AG20443 (cell line): ENCODE results near the gene CD164L2.
A peak's percentile ranks its signal among the peaks of the same experiment; 100 is the strongest.

Source experiments
- DNase-seq: peaks from one replicate; pipeline ENCODE4 v3.0.0; 2012; ENCODE audit warnings: low spot score, mixed read lengths

Gene CD164L2

DNA sequence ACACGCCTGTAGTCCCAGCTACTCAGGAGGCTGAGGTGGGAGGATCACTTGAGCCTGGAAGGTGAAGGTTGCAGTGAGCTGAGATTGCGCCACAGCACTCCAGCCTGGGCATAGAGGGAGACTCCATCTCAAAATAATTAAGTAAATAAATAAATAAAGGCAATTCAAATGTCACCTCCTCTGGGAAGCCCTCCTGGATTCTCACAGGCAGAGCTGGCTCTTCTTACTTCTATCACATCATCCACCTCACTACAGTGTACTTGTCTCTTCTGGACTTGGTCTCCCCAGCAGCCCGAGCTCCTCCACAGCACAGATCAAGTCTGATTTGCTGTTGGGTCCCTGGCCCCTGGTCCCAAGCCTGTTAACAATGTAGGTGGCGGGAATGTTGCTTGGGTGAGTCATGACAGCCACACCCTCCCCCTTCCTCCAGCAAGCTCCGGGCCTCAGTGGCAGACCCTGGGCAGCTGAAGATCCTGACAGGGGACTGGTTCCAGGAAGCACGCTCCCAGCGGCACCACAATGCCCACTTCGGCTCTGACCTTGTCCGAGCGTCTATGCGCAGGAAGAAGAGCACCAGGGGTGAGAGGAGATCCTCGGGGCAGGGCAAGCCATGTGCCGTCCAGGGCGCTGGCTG, 36.0 kb downstream of the CD164L2 start:
- DNase-seq = no peak

DNA sequence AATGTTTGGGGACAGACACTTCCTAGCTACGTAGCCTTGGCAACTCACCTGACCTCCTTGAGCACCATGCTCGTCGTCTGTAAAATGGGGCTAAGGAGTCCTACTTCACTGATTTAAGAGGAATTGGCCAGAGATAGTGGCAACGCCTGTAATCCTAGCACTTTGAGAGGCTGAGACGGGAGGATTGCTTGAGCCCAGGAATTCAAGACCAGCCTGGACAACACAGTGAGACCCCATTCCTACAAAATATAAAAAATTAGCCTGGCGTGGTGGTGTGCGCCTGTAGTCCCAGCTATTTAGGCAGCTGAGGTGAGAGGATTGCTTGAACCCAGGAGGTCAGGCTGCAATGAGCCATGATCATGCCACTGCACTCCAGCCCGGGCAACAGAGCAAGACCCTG, 36.8 kb downstream of the CD164L2 start:
- no peak for DNase-seq

DNA sequence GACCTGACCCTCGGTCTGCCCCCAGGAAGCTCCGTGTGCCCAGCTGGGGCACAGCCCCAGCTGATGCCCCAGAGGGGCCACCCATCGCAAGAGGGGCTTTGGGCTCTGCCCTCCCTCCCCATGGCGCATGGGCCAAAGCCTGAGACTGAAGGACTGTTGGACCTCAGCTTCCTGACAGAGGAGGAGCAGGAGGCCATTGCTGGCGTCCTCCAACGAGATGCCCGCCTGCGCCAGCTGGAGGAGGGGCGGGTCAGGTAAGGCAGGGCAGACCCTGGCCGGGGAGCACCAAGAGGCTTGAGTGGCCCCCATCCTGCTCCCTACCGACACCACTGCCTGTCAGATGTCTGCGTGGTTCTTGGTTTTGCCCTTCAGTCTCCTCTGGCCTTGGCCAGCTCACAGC, 37.9 kb downstream of the CD164L2 start:
- no peak for DNase-seq

DNA sequence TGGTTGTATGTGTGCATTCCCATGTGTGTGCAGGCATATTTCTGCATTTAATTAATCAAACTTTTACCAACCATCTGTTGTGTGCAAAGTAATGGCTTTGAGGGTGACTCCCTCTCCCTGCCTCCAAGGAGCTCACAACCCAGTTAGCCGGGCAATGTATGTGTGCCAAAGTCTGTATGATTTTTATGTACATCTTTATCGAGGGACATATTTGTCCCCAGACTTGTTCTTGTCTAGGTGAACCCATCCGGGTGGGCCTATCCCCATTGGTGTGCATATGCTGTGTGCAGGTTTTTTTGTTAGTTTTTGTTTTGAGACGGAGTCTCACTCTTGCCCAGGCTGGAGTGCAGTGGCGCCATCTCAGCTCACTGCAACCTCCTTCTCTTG, 39.5 kb downstream of the CD164L2 start:
- no peak for DNase-seq

DNA sequence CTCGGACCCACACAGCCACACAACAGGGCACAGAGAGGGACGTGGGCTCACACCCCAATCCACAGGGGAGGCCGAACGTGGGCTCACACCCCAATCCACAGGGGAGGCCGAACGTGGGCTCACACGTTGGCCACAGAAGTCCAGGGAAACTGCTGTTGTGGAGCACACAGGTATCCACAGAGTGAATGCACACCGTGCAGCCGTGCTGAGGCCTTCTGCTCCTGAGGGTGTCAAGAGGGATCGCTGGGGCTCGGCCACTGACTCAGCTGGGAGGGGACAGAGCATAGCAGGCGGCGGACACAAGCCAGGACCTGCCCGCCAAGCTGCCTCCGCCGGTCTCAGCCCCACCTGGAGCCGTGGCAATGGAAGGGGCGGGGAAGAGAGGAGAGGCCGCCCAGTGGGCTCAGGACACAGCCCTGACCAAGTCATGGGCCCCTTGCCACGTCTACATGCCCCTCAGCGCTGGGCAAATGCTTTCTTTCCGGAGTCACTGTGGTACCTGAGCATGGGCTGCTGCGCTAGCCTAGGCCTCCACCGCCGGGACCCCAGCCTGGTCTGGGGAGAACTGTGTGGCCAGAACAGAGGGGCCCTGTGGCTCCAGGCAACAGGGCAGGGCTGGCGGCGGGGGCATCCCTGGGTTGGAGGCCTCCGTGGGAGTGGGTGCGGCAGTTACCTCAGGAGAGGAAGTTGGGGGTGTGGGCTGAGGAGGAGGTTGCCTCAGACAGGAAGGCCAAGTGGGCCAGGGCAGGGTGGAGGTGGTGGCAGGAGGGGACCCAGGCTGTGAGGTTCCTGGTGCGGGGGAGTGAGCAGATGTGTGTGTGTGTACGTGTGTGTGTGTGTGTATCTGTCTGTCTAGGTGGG, 40.1 kb downstream of the CD164L2 start:
- no peak for DNase-seq

DNA sequence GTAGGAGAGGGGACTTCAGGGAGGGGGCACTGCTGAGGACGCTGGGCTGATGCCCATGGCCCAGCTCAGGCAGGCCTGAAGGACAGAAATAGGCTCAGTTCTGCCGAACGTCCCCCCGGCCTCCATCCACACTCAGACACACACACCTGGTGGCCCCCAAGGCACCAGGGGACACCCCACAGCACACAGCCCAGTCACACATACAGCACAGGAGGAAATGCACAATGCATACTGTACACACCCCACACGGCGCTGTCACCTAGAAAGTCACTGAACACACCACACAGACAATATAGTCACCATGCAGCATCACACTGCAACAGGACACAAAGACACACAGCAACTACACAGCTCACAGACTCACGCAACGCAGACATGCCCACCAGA, 40.7 kb downstream of the CD164L2 start:
- no peak for DNase-seq

DNA sequence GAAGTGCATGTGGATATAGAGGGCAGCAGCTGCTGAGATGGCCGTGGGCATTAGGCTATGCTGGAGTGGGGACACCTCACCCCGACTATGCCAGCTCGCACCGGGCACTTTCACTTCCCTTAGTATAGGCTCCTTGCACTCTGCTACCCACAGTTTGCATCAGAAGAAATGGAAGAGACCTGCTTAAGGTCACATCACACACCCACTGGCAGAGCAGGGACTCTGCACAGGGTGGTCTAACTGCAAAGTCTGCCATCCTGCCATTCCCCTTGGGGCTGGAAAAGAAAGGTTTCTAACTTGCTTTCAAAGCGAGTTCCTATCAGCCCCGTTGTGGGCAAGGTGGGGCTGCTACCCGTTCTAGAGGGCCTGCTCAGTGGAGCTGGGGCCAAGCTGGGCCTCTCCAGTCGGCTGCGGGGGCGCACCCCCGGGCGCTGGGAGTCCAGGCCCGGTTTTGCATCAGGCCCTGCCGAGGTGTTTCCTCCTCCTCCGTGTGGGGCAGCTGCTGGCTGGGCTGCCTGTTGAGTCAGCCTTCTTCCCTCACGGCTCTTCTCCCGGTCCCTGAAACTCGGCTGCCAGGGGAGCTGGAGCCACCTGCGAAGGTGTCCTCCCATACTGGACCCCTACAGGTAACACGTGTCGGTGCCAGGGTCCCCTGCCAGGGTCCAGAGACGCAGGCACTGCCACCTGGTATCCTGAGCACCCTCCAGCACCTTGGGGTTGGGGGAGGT, 41.4 kb downstream of the CD164L2 start, which contains the start of gene SYTL1:
TSS of gene SYTL1 (plus strand) at position 498 of the 728 bp plus-strand sequence. CDS start 3,313 bp downstream, outside the sequence.
- peak; percentile 84 for DNase-seq

DNA sequence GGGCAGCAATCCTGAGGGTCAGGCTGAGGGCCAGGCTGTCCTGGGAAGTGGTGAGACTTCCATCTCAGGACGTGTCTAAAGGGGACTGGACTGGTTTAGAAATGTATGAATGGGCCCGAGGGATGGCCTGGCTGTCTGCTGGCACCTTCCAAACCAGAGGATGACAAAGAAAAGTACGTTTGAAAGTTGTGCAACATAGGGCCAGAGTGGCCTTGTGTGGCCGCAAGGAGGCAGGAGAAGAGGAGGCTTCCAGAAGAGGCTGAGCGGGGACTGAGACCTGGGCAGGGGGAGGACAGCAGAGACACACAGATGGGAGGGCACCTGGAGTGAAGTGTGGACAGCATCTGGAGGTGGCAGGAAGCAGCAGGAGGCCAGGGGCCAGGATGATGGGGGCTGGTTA, 43.9 kb downstream of the CD164L2 start:
- DNase-seq = no peak

DNA sequence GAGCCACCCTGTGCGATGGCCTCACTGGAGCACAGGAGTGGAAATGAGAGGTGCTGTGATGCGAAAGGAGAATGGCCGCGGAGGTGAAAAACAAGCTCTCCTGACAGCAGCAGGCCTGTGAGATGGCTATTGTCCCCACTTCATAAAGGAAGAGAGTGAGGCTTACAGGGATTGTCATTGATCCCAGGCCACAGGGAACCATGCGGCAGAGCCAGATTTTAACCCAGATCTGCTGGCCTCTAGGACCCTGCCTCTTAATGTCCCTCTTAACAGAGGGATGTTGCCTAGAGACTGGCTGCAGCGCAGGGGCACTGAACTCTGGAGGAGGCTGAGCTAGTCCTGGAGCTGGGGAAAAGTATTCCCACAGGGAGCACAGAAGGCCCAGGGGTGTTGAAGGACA, 44.4 kb downstream of the CD164L2 start:
- no peak for DNase-seq

DNA sequence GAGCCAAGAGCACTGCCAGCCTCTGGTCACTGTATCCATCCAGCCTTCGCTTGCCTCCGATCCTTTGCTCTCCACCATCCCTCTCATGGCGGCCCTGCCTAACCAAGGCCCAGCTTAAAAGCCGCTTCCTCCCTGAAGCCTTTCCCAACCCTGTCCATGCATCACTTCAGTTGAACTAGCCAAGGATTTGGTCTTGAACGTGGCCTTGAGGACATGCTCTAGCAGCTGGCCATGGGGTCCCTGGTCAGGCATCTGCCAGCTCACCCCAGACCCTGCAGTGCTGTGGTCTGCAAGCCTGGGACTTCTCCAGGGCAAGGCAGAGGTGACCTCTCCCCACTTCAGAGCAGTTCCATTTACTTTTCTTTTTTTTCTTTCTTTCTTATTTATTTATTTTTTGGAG, 46.4 kb downstream of the CD164L2 start:
- peak; percentile 4 for DNase-seq

DNA sequence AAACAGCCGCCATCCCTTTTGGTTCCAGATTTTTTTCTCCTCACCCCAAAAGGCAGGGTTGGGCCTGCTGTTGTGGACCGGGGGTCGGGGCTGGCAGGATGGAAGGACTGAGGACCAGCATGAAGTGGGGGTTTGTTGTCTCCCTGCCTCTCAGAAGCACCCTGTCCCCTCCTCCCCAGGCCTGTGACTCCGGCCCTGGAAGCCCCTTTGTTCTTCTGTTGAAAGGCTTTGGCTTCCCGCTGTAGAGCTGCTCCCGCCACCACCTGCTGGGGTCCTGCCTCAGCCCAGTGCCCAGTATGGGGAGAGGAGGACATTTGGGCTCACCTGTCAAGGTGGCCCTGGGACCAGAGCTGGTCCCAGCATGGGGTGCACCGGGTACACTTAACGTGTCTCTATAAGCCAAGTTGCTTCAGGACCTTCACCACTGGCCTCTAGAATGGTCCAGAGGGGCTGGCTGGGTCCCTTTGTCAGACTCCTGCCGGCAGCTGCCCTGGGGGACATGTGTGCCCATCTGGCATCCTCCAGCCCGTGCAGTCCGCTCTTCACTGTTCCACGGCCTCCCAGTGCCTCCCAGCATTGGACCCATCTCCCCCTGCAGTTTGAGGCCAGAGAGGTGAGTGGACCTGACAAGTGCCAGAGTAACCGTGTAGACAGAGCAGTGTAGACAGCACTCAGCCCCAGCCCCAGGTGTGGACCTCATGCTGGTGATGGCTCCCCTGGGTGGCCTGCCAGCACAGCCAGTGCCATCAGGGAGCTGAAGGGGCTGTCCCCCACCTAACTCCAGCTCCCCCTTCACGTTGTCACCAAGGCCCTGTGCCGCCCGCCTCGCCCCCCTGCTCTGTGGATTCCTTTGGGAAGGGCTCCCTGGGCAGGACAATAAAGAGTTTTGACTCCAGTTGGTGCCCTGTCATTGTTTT, 47.4 kb downstream of the CD164L2 start:
- DNase-seq = peak; percentile 6

DNA sequence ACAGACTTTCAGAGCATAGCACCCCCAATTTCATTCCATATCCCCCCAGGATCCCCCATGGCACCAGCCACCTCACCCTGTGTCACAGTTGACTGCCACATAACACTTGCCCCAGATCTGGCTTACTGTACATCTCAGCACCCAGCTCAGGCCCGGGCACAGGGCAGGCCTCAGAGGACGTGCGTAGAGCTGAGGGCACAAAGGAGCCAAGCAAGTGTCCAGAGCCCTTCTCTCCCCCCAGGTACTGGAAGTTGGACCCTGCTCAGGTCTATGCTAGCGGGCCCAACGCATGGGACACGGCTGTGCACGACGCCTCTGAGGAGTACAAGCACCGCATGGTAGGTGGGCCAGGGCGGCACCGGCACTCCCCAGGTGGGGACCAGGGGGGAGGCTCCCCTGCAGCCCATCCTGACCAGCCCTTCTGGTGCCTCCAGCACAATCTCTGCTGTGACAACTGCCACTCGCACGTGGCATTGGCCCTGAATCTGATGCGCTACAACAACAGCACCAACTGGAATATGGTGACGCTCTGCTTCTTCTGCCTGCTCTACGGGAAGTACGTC, 49.3 kb downstream of the CD164L2 start:
- no peak for DNase-seq

DNA sequence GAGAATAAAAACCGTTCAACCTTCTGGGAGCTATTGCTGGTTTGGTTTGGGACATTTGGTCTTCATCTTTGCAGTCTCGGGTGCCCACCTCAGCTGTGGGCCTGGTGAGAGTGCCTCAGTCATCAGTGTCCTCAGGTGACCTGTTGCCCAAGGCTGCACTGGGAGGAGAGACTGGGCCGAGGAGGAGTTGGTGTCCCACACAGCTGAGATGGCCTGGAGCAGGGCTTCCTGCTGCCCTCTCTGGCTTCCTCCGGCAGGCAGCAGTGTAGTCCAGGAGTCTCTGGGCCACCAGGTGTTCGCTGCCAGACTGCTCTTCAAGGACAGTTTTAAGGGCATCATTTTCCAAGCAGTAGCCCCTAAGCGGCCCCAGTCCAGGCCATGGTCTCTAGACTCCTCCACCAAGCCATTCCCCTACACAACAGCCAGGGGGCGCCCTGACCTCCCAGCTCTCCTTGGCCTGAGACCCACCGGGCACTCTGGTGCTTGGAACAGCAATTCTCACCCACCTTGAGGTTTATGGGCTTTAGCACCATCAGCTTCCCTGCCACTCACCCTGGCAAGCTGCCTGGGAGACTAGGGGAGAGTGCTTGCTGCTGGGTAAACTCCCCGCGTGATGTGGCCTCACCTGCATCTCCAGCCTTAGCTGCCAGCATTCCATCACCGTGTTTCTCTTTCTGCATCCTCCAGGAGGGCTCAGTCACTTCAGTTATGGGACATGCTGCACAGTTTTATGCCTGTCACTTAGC, 50.4 kb downstream of the CD164L2 start:
- DNase-seq = peak; percentile 84

DNA sequence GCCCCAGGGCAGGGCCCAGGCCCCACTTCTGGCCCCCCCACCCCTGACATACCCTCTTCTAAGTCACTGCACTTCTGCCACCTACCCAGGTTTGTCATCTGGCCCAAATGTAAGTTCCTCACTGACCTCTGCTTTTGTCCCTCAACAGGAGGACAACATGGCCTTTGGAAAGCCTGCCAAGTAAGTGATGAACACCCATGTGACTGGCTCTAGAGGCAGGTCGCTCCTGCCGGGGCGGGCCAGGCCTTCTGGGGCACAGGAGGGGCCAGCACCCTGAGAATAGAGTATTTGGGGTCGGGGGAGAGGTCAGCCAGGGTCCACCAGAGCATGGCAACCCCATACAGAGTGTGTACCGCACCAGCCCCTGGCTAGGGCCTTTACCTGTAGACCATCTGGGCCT, 51.2 kb downstream of the CD164L2 start:
- no peak for DNase-seq

DNA sequence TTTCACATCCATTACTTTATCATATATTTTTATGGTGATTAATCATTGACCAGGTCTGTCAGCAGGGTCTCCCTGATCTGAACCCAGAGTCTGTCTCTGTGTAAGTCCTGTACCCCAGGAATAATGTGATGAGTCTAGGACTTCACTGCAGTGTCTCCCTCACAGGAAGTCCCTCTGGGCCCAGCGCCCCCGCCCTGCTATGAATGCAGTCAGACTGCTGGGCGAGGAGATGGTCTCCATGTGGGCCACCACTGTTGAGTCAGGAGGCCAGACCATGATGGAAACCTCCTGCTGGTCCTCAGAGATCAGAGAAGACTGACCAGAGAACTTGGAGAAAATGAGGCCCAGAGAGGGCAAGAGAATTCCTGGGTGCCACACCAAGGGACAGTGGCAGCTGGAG, 51.7 kb downstream of the CD164L2 start:
- DNase-seq = no peak

DNA sequence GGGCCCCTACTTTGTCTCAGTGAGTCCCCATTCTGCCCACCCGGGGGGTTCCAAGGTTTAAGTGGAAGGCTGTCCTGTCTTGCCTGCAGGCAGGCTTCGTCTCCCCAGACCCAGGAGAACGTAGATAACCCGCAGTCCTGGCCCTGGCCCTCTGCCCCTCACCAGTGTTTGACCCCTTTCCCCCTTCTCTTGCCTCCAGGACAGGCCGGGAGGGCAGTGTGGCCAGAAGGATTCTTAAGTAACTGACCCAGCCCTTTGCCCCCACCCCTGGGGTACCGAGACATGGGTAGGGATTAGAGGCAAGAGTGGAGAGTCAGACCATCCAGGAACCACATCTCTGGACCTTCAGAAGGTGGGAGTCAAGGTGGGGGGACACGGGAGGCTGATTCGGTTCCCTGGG, 52.3 kb downstream of the CD164L2 start:
- no peak for DNase-seq
